Measurements from ENCODE around the gene MAN1C1.

DNA sequence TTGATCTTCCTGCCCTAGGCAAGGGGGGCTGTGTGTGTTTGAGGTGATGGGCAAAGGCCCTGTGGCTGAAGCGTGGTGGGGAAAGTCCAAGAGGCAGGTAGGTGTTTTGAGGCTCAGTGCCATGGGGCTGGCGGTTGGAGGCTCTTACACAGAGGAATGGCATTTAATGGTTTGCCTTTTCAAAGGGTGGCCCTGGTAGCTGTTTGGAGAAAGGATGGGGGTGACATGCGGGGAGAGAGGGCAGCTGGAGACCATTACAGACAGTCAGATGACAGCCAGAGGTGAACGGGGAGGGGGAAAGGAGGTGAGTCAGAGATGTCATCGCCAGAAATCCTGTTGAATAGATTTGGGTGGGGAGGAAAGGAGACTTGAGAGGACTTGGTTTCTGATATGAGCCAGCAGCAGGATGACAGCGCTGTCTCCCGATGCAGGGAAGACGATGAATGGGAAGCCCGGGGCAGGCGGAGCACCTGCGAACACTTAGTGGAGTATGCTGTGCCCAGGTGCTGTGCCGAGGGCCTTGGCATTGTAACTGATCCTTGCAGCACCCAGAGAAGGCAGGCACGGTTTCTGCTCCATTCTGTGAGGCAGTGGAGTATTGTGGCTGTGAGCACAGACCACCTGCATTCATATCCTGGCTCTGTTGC lies 56.3 kb downstream of the MAN1C1 start:
- no peak for TF ChIP-seq POLR2A (IDR thresholded peaks at IDR 0.05; ENCODE audit: extremely low read depth, insufficient read length)
- TF ChIP-seq, protein P1, sequence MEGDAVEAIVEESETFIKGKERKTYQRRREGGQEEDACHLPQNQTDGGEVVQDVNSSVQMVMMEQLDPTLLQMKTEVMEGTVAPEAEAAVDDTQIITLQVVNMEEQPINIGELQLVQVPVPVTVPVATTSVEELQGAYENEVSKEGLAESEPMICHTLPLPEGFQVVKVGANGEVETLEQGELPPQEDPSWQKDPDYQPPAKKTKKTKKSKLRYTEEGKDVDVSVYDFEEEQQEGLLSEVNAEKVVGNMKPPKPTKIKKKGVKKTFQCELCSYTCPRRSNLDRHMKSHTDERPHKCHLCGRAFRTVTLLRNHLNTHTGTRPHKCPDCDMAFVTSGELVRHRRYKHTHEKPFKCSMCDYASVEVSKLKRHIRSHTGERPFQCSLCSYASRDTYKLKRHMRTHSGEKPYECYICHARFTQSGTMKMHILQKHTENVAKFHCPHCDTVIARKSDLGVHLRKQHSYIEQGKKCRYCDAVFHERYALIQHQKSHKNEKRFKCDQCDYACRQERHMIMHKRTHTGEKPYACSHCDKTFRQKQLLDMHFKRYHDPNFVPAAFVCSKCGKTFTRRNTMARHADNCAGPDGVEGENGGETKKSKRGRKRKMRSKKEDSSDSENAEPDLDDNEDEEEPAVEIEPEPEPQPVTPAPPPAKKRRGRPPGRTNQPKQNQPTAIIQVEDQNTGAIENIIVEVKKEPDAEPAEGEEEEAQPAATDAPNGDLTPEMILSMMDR (IDR thresholded peaks at IDR 0.05; ENCODE audit: low read depth, low read length): no peak
- TF ChIP-seq MYC (IDR thresholded peaks at IDR 0.05; ENCODE audit: low read depth, low read length): no peak
- TF ChIP-seq, protein P2, sequence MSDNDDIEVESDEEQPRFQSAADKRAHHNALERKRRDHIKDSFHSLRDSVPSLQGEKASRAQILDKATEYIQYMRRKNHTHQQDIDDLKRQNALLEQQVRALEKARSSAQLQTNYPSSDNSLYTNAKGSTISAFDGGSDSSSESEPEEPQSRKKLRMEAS (IDR thresholded peaks at IDR 0.05; ENCODE audit: low read depth, low read length): no peak

All from NB4 (cell line).